ENCODE results near the gene MESP2. TPM values are rescaled to one million over a fixed set of nuclear protein-coding genes. Genes with fewer than 3 reads are reported as not detected.

Gene MESP2
- 0.37 and 0.57 TPM in 2 replicates for total RNA-seq

GRCh38 chr15:89776274-89777072 lies at the start of gene MESP2:
Gene MESP2, plus strand, starts transcription at chr15:89776332. Its CDS starts 26 bp downstream, at chr15:89776358.

GRCh38 chr15:89750560-89751542 lies 25.3 kb upstream of the MESP2 start, which contains the start of gene MESP1:
Gene MESP1, minus strand, starts transcription at chr15:89751249. Its CDS starts 18 bp downstream, at chr15:89751231.

Other genes with a start within 250 kb of the MESP2 start
- gene TICRR, start 200.9 kb upstream of the MESP2 start, total RNA-seq: 0.28 and 0.92 TPM in 2 replicates
- 13.1 and 18.7 TPM in 2 replicates for gene KIF7, start 120.9 kb upstream of the MESP2 start, total RNA-seq
- 0.14 and 0.28 TPM in 2 replicates for gene PLIN1, start 97.0 kb upstream of the MESP2 start, total RNA-seq
- gene PEX11A, start 85.6 kb upstream of the MESP2 start, total RNA-seq: 8.0 and 8.8 TPM in 2 replicates
- under 0.01 and 0.14 TPM in 2 replicates for gene WDR93, start 85.5 kb upstream of the MESP2 start, total RNA-seq
- 0.09 and 0.28 TPM in 2 replicates for gene MESP1, start 25.1 kb upstream of the MESP2 start, total RNA-seq
- gene ANPEP, start 38.5 kb downstream of the MESP2 start, total RNA-seq: 53.2 and 75.0 TPM in 2 replicates
- gene AP3S2, start 117.7 kb downstream of the MESP2 start, total RNA-seq: 39.9 and 52.9 TPM in 2 replicates
- 9.8 and 11.8 TPM in 2 replicates for gene ARPIN, start 136.6 kb downstream of the MESP2 start, total RNA-seq
- 5.7 and 6.2 TPM in 2 replicates for gene ZNF710, start 225.0 kb downstream of the MESP2 start, total RNA-seq

Data from smooth muscle cell of bladder (primary cell).